ENCODE measurements around the gene GPNMB.

GPNMB gene

GRCh38 chr7:23276376-23276775, 29.8 kb downstream of the GPNMB start:
- DNase-seq: no peak

- DNase-seq: no peak
Measured at GRCh38 chr7:23276947-23277346, 30.4 kb downstream of the GPNMB start.

- no peak for DNase-seq
Measured at GRCh38 chr7:23277359-23277989, 30.9 kb downstream of the GPNMB start.

- no peak for DNase-seq
Measured at GRCh38 chr7:23279819-23280525, 33.4 kb downstream of the GPNMB start.

GRCh38 chr7:23283086-23283485, 36.5 kb downstream of the GPNMB start:
- no peak for DNase-seq

GRCh38 chr7:23284871-23285270, 38.3 kb downstream of the GPNMB start:
- DNase-seq: no peak

GRCh38 chr7:23285657-23286646, 39.4 kb downstream of the GPNMB start:
- no peak for DNase-seq

- DNase-seq: no peak
Measured at GRCh38 chr7:23287612-23288011, 41.0 kb downstream of the GPNMB start.

GRCh38 chr7:23290993-23291392, 44.4 kb downstream of the GPNMB start:
- no peak for DNase-seq

- no peak for DNase-seq
Measured at GRCh38 chr7:23291957-23292560, 45.5 kb downstream of the GPNMB start.

- DNase-seq: no peak
Measured at GRCh38 chr7:23292623-23293022, 46.0 kb downstream of the GPNMB start.

- no peak for DNase-seq
Measured at GRCh38 chr7:23293500-23294073, 47.0 kb downstream of the GPNMB start.

- DNase-seq: no peak
Measured at GRCh38 chr7:23294549-23295400, 48.2 kb downstream of the GPNMB start.

GRCh38 chr7:23295401-23295697, 48.8 kb downstream of the GPNMB start:
- DNase-seq: no peak

GRCh38 chr7:23298141-23298881, 51.7 kb downstream of the GPNMB start:
- DNase-seq: no peak

GRCh38 chr7:23298885-23299769, 52.6 kb downstream of the GPNMB start, which contains the start of gene MALSU1:
TSS of gene MALSU1 (plus strand) at chr7:23299339. CDS start at chr7:23299353, 14 bp downstream.
- DNase-seq: peak; percentile 89

- no peak for DNase-seq
Measured at GRCh38 chr7:23299770-23300300, 53.3 kb downstream of the GPNMB start.

- no peak for DNase-seq
Measured at GRCh38 chr7:23306936-23307521, 60.5 kb downstream of the GPNMB start.

GRCh38 chr7:23308754-23309153, 62.2 kb downstream of the GPNMB start:
- DNase-seq: no peak
